ENCODE data around the gene C6orf132. TPM values are rescaled to one million over a fixed set of nuclear protein-coding genes. Genes with fewer than 3 reads are reported as not detected.

The C6orf132 gene
- total RNA-seq, 1 experiment from 2014 or later: 49.8 TPM

GRCh38 chr6:42105156-42105648, 37.2 kb downstream of the C6orf132 start:
- TF ChIP-seq CTCF (conservative IDR thresholded peaks at IDR 0.05): no peak
- TF ChIP-seq EZH2 (IDR thresholded peaks at IDR 0.05; ENCODE audit: low read depth): no peak
- no peak for DNase-seq
- Histone ChIP-seq H3K27ac (no peak overlapping the region), H3K9me3 (ENCODE audit: insufficient read depth, low read depth) (no peaks in the 10 kb centered on the region), H3K4me1 (replicated peaks; ENCODE audit: insufficient read depth) (peaks cover 20% of the 10 kb centered on the region), H3K9me2 (ENCODE audit: insufficient read depth) (no peaks in the 10 kb centered on the region), H3K4me2 (no peak overlapping the region), H3K27me3 (ENCODE audit: insufficient read depth, low read depth) (no peaks in the 10 kb centered on the region), H2AFZ (no peak overlapping the region), H3F3A (ENCODE audit: insufficient read depth, low read depth) (peaks cover 25% of the 10 kb centered on the region), H3K36me3 (ENCODE audit: low read depth) (peaks cover 11% of the 10 kb centered on the region), H3K4me3 (no peak overlapping the region), H4K20me1 (ENCODE audit: insufficient read depth) (no peaks in the 10 kb centered on the region), H3K79me2 (ENCODE audit: low read depth) (no peaks in the 10 kb centered on the region; the same call in 1 of the 2 replicates)
- POLR2A ChIA-PET (ENCODE audit: unreplicated experiment): no interaction called here
- intact Hi-C loops (cut with micrococcal nuclease; ENCODE audit: unreplicated experiment): no loop called here
- CTCF ChIA-PET: no interaction called here
- BruUV-seq (replicated peaks): no TSS peak

- no peak for DNase-seq
- H3K27me3 ChIP-seq (ENCODE audit: insufficient read depth, low read depth): no peaks in the 10 kb centered on the region
- no peak overlapping the region for H2AFZ ChIP-seq
- H3F3A ChIP-seq (ENCODE audit: insufficient read depth, low read depth): peaks cover 30% of the 10 kb centered on the region
- H3K9me3 ChIP-seq (ENCODE audit: insufficient read depth, low read depth): no peaks in the 10 kb centered on the region
- no peak overlapping the region for H3K27ac ChIP-seq
- POLR2A ChIA-PET (ENCODE audit: unreplicated experiment): no interaction called here
- no peaks in the 10 kb centered on the region; the same call in 1 of the 2 replicates for H3K79me2 ChIP-seq (ENCODE audit: low read depth)
- H3K4me3 ChIP-seq: no peak overlapping the region
- intact Hi-C loops (cut with micrococcal nuclease; ENCODE audit: unreplicated experiment): no loop called here
- H4K20me1 ChIP-seq (ENCODE audit: insufficient read depth): no peaks in the 10 kb centered on the region
- peaks cover 24% of the 10 kb centered on the region for H3K4me1 ChIP-seq (replicated peaks; ENCODE audit: insufficient read depth)
- no peak overlapping the region for H3K4me2 ChIP-seq
- no peaks in the 10 kb centered on the region for H3K9me2 ChIP-seq (ENCODE audit: insufficient read depth)
- H3K36me3 ChIP-seq (ENCODE audit: low read depth): peaks cover 11% of the 10 kb centered on the region
- TF ChIP-seq EZH2 (IDR thresholded peaks at IDR 0.05; ENCODE audit: low read depth) (no peak), CTCF (conservative IDR thresholded peaks at IDR 0.05) (no peak)
- BruUV-seq (replicated peaks): no TSS peak
- CTCF ChIA-PET: no interaction called here
Measured at GRCh38 chr6:42104804-42105125, 37.7 kb downstream of the C6orf132 start.

- Histone ChIP-seq H2AFZ (no peak overlapping the region), H3K79me2 (ENCODE audit: low read depth) (no peaks in the 10 kb centered on the region; the same call in 1 of the 2 replicates), H3K4me1 (replicated peaks; ENCODE audit: insufficient read depth) (peaks cover 29% of the 10 kb centered on the region), H3K4me3 (no peak overlapping the region), H3K36me3 (ENCODE audit: low read depth) (peaks cover 11% of the 10 kb centered on the region; the same call in 1 of the 2 replicates), H3K27me3 (ENCODE audit: insufficient read depth, low read depth) (no peaks in the 10 kb centered on the region), H3F3A (ENCODE audit: insufficient read depth, low read depth) (peaks cover 35% of the 10 kb centered on the region), H3K4me2 (no peak overlapping the region), H4K20me1 (ENCODE audit: insufficient read depth) (no peaks in the 10 kb centered on the region), H3K9me2 (ENCODE audit: insufficient read depth) (no peaks in the 10 kb centered on the region), H3K27ac (no peak overlapping the region), H3K9me3 (ENCODE audit: insufficient read depth, low read depth) (no peaks in the 10 kb centered on the region)
- TF ChIP-seq EZH2 (IDR thresholded peaks at IDR 0.05; ENCODE audit: low read depth) (no peak), CTCF (conservative IDR thresholded peaks at IDR 0.05) (no peak)
- DNase-seq: no peak
- ChIA-PET POLR2A (ENCODE audit: unreplicated experiment) (interaction anchor here (0.9 kb wide), 1 partner anchor 15 kb away, joined by 17 read pairs; no protein-coding TSS in a partner anchor), CTCF (no interaction called here)
- BruUV-seq (replicated peaks): no TSS peak
- intact Hi-C loops (cut with micrococcal nuclease; ENCODE audit: unreplicated experiment): no loop called here
Measured at GRCh38 chr6:42104095-42104803, 38.2 kb downstream of the C6orf132 start.

Measured in PC-9 (cell line).